22Rv1 (cell line): ENCODE results near the gene COLEC12.

ENCODE experiments used
- ZFX ChIP-seq: fragments of 450-650 bp; IDR thresholded peaks from 2 replicates; pipeline ENCODE4 v1.6.1; 2017; ENCODE audit warnings: antibody characterized with exemption, borderline replicate concordance
- TF ChIP-seq, protein P1 (sequence below): fragments of 450-650 bp; IDR thresholded peaks from 2 replicates; pipeline ENCODE4 v1.5.1; 2017; ENCODE audit warnings: mild to moderate bottlenecking

DNA sequence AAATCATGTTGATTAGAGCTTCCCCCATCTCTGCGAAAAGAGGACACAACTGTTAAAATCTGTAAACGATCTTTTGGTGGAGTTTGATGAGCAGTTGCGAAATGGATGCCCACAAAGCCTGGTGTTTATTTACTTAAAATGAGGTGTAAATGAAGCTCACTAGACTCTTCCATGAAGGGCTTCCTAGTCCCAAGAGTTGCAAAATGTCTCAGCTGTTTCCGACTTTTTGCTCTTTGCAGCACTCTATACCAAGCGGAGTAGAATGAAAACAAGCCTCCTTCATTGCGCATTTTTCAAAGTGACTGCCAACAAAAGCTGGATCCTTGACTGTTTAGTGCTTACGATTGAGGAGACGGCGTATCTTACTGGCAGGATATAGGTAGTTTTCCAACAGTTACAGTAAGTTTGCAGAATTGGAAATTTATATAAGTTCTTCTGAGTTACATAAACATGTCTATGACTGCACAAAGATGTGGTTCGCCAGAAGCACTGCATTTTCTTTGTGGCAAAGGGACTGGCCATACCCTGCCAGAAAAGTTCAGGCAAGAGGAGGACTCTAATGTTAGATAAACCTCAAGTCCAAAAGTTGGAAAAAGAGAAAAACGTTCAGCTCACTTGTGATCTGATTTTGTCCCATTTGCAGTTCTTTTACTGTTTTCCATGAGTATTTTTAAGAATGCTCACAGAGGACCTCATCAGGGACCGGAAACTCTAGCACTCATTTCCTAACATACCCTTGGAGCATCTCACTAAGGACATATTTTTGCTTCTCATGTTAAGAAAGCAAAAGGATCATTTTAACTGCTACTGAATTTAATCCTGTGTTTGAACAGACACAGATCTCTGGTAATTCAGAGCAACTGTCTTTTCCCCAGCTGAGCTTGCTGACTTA is 42.7 kb downstream of the COLEC12 start:
- TF ChIP-seq, protein P1, sequence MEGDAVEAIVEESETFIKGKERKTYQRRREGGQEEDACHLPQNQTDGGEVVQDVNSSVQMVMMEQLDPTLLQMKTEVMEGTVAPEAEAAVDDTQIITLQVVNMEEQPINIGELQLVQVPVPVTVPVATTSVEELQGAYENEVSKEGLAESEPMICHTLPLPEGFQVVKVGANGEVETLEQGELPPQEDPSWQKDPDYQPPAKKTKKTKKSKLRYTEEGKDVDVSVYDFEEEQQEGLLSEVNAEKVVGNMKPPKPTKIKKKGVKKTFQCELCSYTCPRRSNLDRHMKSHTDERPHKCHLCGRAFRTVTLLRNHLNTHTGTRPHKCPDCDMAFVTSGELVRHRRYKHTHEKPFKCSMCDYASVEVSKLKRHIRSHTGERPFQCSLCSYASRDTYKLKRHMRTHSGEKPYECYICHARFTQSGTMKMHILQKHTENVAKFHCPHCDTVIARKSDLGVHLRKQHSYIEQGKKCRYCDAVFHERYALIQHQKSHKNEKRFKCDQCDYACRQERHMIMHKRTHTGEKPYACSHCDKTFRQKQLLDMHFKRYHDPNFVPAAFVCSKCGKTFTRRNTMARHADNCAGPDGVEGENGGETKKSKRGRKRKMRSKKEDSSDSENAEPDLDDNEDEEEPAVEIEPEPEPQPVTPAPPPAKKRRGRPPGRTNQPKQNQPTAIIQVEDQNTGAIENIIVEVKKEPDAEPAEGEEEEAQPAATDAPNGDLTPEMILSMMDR, result no peak
- TF ChIP-seq ZFX, result no peak
